CD14-positive monocyte (primary cell): ENCODE data around the gene DPF3. TPM values are rescaled to one million over a fixed set of nuclear protein-coding genes. Genes with fewer than 3 reads are reported as not detected.
A peak's percentile ranks its signal among the peaks of the same experiment; 100 is the strongest.

Experiments
- DNase-seq, 3 donors: peaks; one replicate each; pipeline ENCODE4 v3.0.0-alpha.2; 2011 to 2022
- H2AFZ ChIP-seq: 2 replicates; pipeline ENCODE4 v1.6.0; 2012; ENCODE audit warnings: mild to moderate bottlenecking, low read depth, low read length, inconsistent platforms; ENCODE audit not compliant: insufficient read depth, poor library complexity, severe bottlenecking
- H3K27ac ChIP-seq, 2 donors: 1 replicate in 1 of 2; 2 replicates in 1 of 2; pipeline ENCODE4 v1.5.1; 2012 to 2013; ENCODE audit warnings: low read length in 2 of 2, control low read depth in 1 of 2, inconsistent platforms in 1 of 2, low read depth in 1 of 2, mild to moderate bottlenecking in 1 of 2
- H3K27me3 ChIP-seq, 2 donors: one replicate each; pipeline versions ENCODE4 v1.6.0 to v1.6.1; 2011 to 2013; ENCODE audit warnings: low read length in 2 of 2; ENCODE audit not compliant: control insufficient read depth in 2 of 2, insufficient read depth in 2 of 2
- H3K36me3 ChIP-seq, 2 donors: replicated peaks in 1 of 2; 1 replicate in 1 of 2; 2 replicates in 1 of 2; pipeline versions ENCODE4 v1.5.1 to v1.6.1; 2012 to 2013; ENCODE audit warnings: low read length in 2 of 2, control low read depth in 1 of 2, inconsistent platforms in 1 of 2, mild to moderate bottlenecking in 1 of 2; ENCODE audit not compliant: insufficient read depth in 2 of 2, control insufficient read depth in 1 of 2
- H3K4me1 ChIP-seq, 2 donors: 1 replicate in 1 of 2; 2 replicates in 1 of 2; pipeline versions ENCODE4 v1.5.1 to v1.6.1; 2012 to 2013; ENCODE audit warnings: low read length in 2 of 2, control low read depth in 1 of 2, inconsistent platforms in 1 of 2, mild to moderate bottlenecking in 1 of 2, moderate library complexity in 1 of 2; ENCODE audit not compliant: insufficient read depth in 2 of 2, control insufficient read depth in 1 of 2
- H3K4me2 ChIP-seq: replicated peaks from 2 replicates; pipeline ENCODE3; 2012; ENCODE audit warnings: low read length, moderate library complexity, mild to moderate bottlenecking; ENCODE audit not compliant: poor library complexity, severe bottlenecking; ENCODE audit errors: extremely low read depth
- H3K4me3 ChIP-seq, 3 experiments: fragments of 200-600 bp in 1 of 3; sonication (generic) in 1 of 3; replicated peaks in 1 of 3; 1 replicate in 2 of 3; 2 replicates in 1 of 3; pipeline ENCODE4 v1.5.1; 2011 to 2013; ENCODE audit warnings: low read length in 3 of 3, mild to moderate bottlenecking in 3 of 3, control low read depth in 2 of 3, low read depth in 2 of 3, inconsistent platforms in 1 of 3, moderate library complexity in 1 of 3
- H3K79me2 ChIP-seq: 2 replicates; pipeline ENCODE4 v1.6.0; 2012; ENCODE audit warnings: mild to moderate bottlenecking, control low read depth, inconsistent platforms, low read length, moderate library complexity; ENCODE audit not compliant: insufficient read depth
- H3K9ac ChIP-seq: 2 replicates; pipeline ENCODE4 v1.6.0; 2017; ENCODE audit warnings: low read length, mild to moderate bottlenecking; ENCODE audit not compliant: insufficient read depth, poor library complexity, severe bottlenecking
- H3K9me3 ChIP-seq, 2 donors: replicated peaks in 1 of 2; 1 replicate in 1 of 2; 2 replicates in 1 of 2; pipeline versions ENCODE4 v1.5.1 to v1.6.1; 2012 to 2013; ENCODE audit warnings: low read length in 2 of 2, control low read depth in 1 of 2; ENCODE audit not compliant: control insufficient read depth in 1 of 2, insufficient read depth in 1 of 2
- H4K20me1 ChIP-seq: 2 replicates; pipeline ENCODE4 v1.6.0; 2012; ENCODE audit warnings: mild to moderate bottlenecking, low read length, control low read depth, moderate library complexity; ENCODE audit not compliant: insufficient read depth
- H3K27ac Mint-ChIP-seq, 7 donors: one replicate each; pipeline ENCODE4 v1.8.0; 2020; ENCODE audit warnings: mild to moderate bottlenecking in 7 of 7, mixed read lengths in 7 of 7, moderate library complexity in 6 of 7, inconsistent platforms in 2 of 7
- H3K27me3 Mint-ChIP-seq, 3 donors: one replicate each; pipeline ENCODE4 v1.8.0; 2021 to 2022; ENCODE audit warnings: low read depth in 3 of 3, mild to moderate bottlenecking in 3 of 3, mixed read lengths in 3 of 3, moderate library complexity in 3 of 3, inconsistent platforms in 1 of 3
- H3K36me3 Mint-ChIP-seq, 2 donors: one replicate each; pipeline ENCODE4 v1.8.0; 2020; ENCODE audit warnings: mixed read lengths in 2 of 2, inconsistent platforms in 1 of 2, mild to moderate bottlenecking in 1 of 2
- H3K4me1 Mint-ChIP-seq: one replicate; pipeline ENCODE4 v1.8.0; 2020; ENCODE audit warnings: mild to moderate bottlenecking, mixed read lengths
- H3K4me3 Mint-ChIP-seq, 2 donors: one replicate each; pipeline ENCODE4 v1.8.0; 2020; ENCODE audit warnings: mild to moderate bottlenecking in 2 of 2, mixed read lengths in 2 of 2, moderate library complexity in 1 of 2
- H3K9me3 Mint-ChIP-seq, 7 donors: one replicate each; pipeline ENCODE4 v1.8.0; 2020 to 2022; ENCODE audit warnings: mixed read lengths in 7 of 7, mild to moderate bottlenecking in 6 of 7, moderate library complexity in 6 of 7, inconsistent platforms in 2 of 7
- CTCF ChIP-seq: fragments of 200-600 bp; IDR thresholded peaks from one replicate; pipeline ENCODE4 v1.8.0; 2022; ENCODE audit warnings: antibody characterized with exemption, mild to moderate bottlenecking
- WGBS: methylation state at CpG from one replicate; pipeline ENCODE4 v1.1.5; 2013; ENCODE audit warnings: missing lambda C conversion rate; ENCODE audit not compliant: insufficient coverage; 5-methylcytosine and 5-hydroxymethylcytosine counted together
- intact Hi-C, 2 donors: fragments of 100-400 bp; cut with micrococcal nuclease; formaldehyde crosslinking; loops; one replicate each; pipeline versions ENCODE4 v1.15.0 to v1.15.1; 2023
- polyA plus RNA-seq, 3 donors: library from polyadenylated mRNA; depleted of rRNA in 1 of 3; unstranded in 2 of 3; stranded (reverse) in 1 of 3; fragments of 300-500 nt in 2 of 3; fragments of >200 nt in 1 of 3; fragmentation: Illumina TruSeq in 2 of 3; gene quantifications; 1 replicate in 2 of 3; 2 replicates in 1 of 3; pipeline ENCODE4 v1.2.3, GENCODE V29; 2012 to 2021

Gene DPF3
- polyA plus RNA-seq, 3 donors: 0.33 to 0.39 TPM; not detected in 1

- Mint-ChIP-seq H3K4me1 (peaks cover 14% of the 10 kb centered on the region), H3K36me3 (no peaks in the 10 kb centered on the region), H3K4me3 (peak overlapping the region in 1 of 2 donors; percentile 10), H3K27ac (no peak overlapping the region), H3K9me3 (peaks cover 0 to 3% (median 0%) of the 10 kb centered on the region in 7 donors), H3K27me3 (peaks cover 21 to 47% (median 22%) of the 10 kb centered on the region in 3 donors)
- intact Hi-C loops: no loop called here
- Histone ChIP-seq H3K4me1 (peaks cover 15 to 21% of the 10 kb centered on the region in 2 donors), H3K9me3 (no peaks in the 10 kb centered on the region), H3K27ac (no peak overlapping the region), H3K4me2 (no peak overlapping the region), H3K9ac (no peak overlapping the region), H3K4me3 (no peak overlapping the region), H3K27me3 (peaks cover 0 to 15% of the 10 kb centered on the region in 2 donors), H3K79me2 (no peaks in the 10 kb centered on the region), H4K20me1 (no peaks in the 10 kb centered on the region), H3K36me3 (no peaks in the 10 kb centered on the region), H2AFZ (no peak overlapping the region)
- WGBS: 78% methylated on average over 5 of the region's 5 CpGs
- TF ChIP-seq CTCF: no peak
- DNase-seq: peak in 2 of 3 donors; percentile 2 to 21
Measured at GRCh38 chr14:72924337-72924736, 30.4 kb upstream of the DPF3 start.

GRCh38 chr14:72921396-72921795 is 27.5 kb upstream of the DPF3 start:
- no peak overlapping the region for H2AFZ ChIP-seq
- H3K4me3 ChIP-seq: no peak overlapping the region
- H3K79me2 ChIP-seq: no peaks in the 10 kb centered on the region
- no peak for DNase-seq
- intact Hi-C loops: no loop called here
- H3K36me3 ChIP-seq: no peaks in the 10 kb centered on the region
- no peak overlapping the region for H3K27ac ChIP-seq
- no peaks in the 10 kb centered on the region for H3K36me3 Mint-ChIP-seq
- no peak for TF ChIP-seq CTCF
- H3K27me3 Mint-ChIP-seq: peaks cover 28 to 50% (median 29%) of the 10 kb centered on the region in 3 donors
- no peak overlapping the region for H3K9ac ChIP-seq
- no peaks in the 10 kb centered on the region for H4K20me1 ChIP-seq
- H3K27ac Mint-ChIP-seq: no peak overlapping the region
- H3K27me3 ChIP-seq: peaks cover 13 to 20% of the 10 kb centered on the region in 2 donors
- peaks cover 0 to 3% (median 0%) of the 10 kb centered on the region in 7 donors for H3K9me3 Mint-ChIP-seq
- no peak overlapping the region for H3K4me2 ChIP-seq
- H3K4me1 ChIP-seq: peaks cover 5 to 8% of the 10 kb centered on the region in 2 donors
- peaks cover 5% of the 10 kb centered on the region for H3K4me1 Mint-ChIP-seq
- H3K4me3 Mint-ChIP-seq: no peak overlapping the region
- no peaks in the 10 kb centered on the region for H3K9me3 ChIP-seq
